NCI-H748 treated with DMSO at 0.1 percent for 48 hours (cell line): ENCODE data around the gene WWOX.

ENCODE experiments used
- DNase-seq: peaks from one replicate; lab custom pipeline; 2025; lab: John Stamatoyannopoulos, UW

The WWOX gene

GRCh38 chr16:78195797-78196196, 96.3 kb downstream of the WWOX start:
- DNase-seq, result no peak

- no peak for DNase-seq
These were observed 97.0 kb downstream of the WWOX start for GRCh38 chr16:78196502-78196901.

- DNase-seq, result peak; percentile 7
These were observed 98.8 kb downstream of the WWOX start for GRCh38 chr16:78198288-78198687.

- no peak for DNase-seq
These were observed 100.0 kb downstream of the WWOX start for GRCh38 chr16:78199325-78200022.

- DNase-seq, result no peak
These were observed 100.6 kb downstream of the WWOX start for GRCh38 chr16:78200023-78200389.

- peak; percentile 69 for DNase-seq
These were observed 101.2 kb downstream of the WWOX start for GRCh38 chr16:78200623-78201096.

GRCh38 chr16:78205506-78205905, 106.1 kb downstream of the WWOX start:
- no peak for DNase-seq

GRCh38 chr16:78206623-78207223, 107.3 kb downstream of the WWOX start:
- DNase-seq, result no peak

GRCh38 chr16:78209951-78210661, 110.7 kb downstream of the WWOX start:
- no peak for DNase-seq

GRCh38 chr16:78211020-78211599, 111.7 kb downstream of the WWOX start:
- DNase-seq, result no peak

- peak; percentile 7 for DNase-seq
These were observed 112.5 kb downstream of the WWOX start for GRCh38 chr16:78211946-78212345.

- DNase-seq, result no peak
These were observed 113.2 kb downstream of the WWOX start for GRCh38 chr16:78212674-78213073.

- DNase-seq, result no peak
These were observed 114.3 kb downstream of the WWOX start for GRCh38 chr16:78213751-78214150.

GRCh38 chr16:78215222-78215621, 115.8 kb downstream of the WWOX start:
- DNase-seq, result no peak

GRCh38 chr16:78216166-78216745, 116.8 kb downstream of the WWOX start:
- DNase-seq, result no peak

- DNase-seq, result no peak
These were observed 117.8 kb downstream of the WWOX start for GRCh38 chr16:78217276-78217675.

GRCh38 chr16:78218279-78218678, 118.8 kb downstream of the WWOX start:
- no peak for DNase-seq

GRCh38 chr16:78218856-78219651, 119.6 kb downstream of the WWOX start:
- DNase-seq, result no peak

- no peak for DNase-seq
These were observed 121.1 kb downstream of the WWOX start for GRCh38 chr16:78220571-78220970.

- DNase-seq, result no peak
These were observed 122.4 kb downstream of the WWOX start for GRCh38 chr16:78221892-78222291.

GRCh38 chr16:78224342-78224741, 124.9 kb downstream of the WWOX start:
- DNase-seq, result no peak

- no peak for DNase-seq
These were observed 126.5 kb downstream of the WWOX start for GRCh38 chr16:78225919-78226318.
